ENCODE measurements around the gene CXCL8.
A peak's percentile ranks its signal among the peaks of the same experiment; 100 is the strongest.
"Not testable (repeated sequence)": the region's sequence is repeated elsewhere in the genome, so short reads cannot be mapped to it uniquely, and the experiment has no call there.

The CXCL8 gene

GRCh38 chr4:73740353-73740778 lies at the start of gene CXCL8:
CXCL8 (plus strand) TSS chr4:73740569; CDS start chr4:73740659, 90 bp downstream.
- DNase-seq, result peak; percentile 97 to 98

GRCh38 chr4:73691201-73691600 lies 49.2 kb upstream of the CXCL8 start:
- not testable (repeated sequence) for DNase-seq

GRCh38 chr4:73691759-73692158 lies 48.6 kb upstream of the CXCL8 start:
- DNase-seq, result no peak

GRCh38 chr4:73692254-73692653 lies 48.1 kb upstream of the CXCL8 start:
- no peak for DNase-seq

GRCh38 chr4:73692701-73693100 lies 47.7 kb upstream of the CXCL8 start:
- no peak for DNase-seq

- no peak for DNase-seq
Measured at GRCh38 chr4:73693811-73694210, 46.6 kb upstream of the CXCL8 start.

GRCh38 chr4:73698217-73698616 lies 42.2 kb upstream of the CXCL8 start:
- DNase-seq, result no peak

GRCh38 chr4:73701116-73701515 lies 39.3 kb upstream of the CXCL8 start:
- DNase-seq, result no peak

GRCh38 chr4:73702796-73703287 lies 37.5 kb upstream of the CXCL8 start:
- no peak for DNase-seq

- DNase-seq, result no peak
Measured at GRCh38 chr4:73703320-73703719, 37.0 kb upstream of the CXCL8 start.

GRCh38 chr4:73704314-73705055 lies 35.9 kb upstream of the CXCL8 start:
- peak; percentile 61 to 70 for DNase-seq

GRCh38 chr4:73705056-73705432 lies 35.3 kb upstream of the CXCL8 start:
- no peak for DNase-seq

GRCh38 chr4:73705721-73706120 lies 34.6 kb upstream of the CXCL8 start:
- DNase-seq, result no peak

GRCh38 chr4:73706811-73707210 lies 33.6 kb upstream of the CXCL8 start:
- no peak for DNase-seq

GRCh38 chr4:73707269-73707875 lies 33.0 kb upstream of the CXCL8 start:
- peak in 1 of 2 experiments; percentile 16 for DNase-seq

GRCh38 chr4:73707918-73708577 lies 32.3 kb upstream of the CXCL8 start:
- peak; percentile 80 to 89 for DNase-seq

- DNase-seq, result peak; percentile 62 to 65
Measured at GRCh38 chr4:73709451-73710033, 30.8 kb upstream of the CXCL8 start.

GRCh38 chr4:73710094-73710493 lies 30.3 kb upstream of the CXCL8 start:
- no peak for DNase-seq

GRCh38 chr4:73711989-73712388 lies 28.4 kb upstream of the CXCL8 start:
- DNase-seq, result no peak

GRCh38 chr4:73713650-73714049 lies 26.7 kb upstream of the CXCL8 start:
- DNase-seq, result no peak

- DNase-seq, result no peak
Measured at GRCh38 chr4:73714647-73715046, 25.7 kb upstream of the CXCL8 start.

GRCh38 chr4:73715659-73716058 lies 24.7 kb upstream of the CXCL8 start:
- DNase-seq, result no peak
